Stimulated activated CD8-positive, alpha-beta memory T cell treated with anti-CD3 and anti-CD28 coated beads, Interleukin-15, amount 100 ng/mL, for 48 hours (primary cell): ENCODE measurements around the gene GALNT18.

ENCODE experiments used
- DNase-seq, 2 donors: peaks; one replicate each; pipeline ENCODE4 v3.0.0-alpha.2; 2020; ENCODE audit warnings: low read depth in 2 of 2

Gene GALNT18

GRCh38 chr11:11587122-11587521, 34.7 kb downstream of the GALNT18 start:
- DNase-seq = no peak

- DNase-seq = no peak
Measured at GRCh38 chr11:11586465-11586864, 35.3 kb downstream of the GALNT18 start.

- no peak for DNase-seq
Measured at GRCh38 chr11:11584937-11585336, 36.9 kb downstream of the GALNT18 start.

GRCh38 chr11:11584530-11584810, 37.3 kb downstream of the GALNT18 start:
- DNase-seq = no peak

- no peak for DNase-seq
Measured at GRCh38 chr11:11583801-11584529, 37.8 kb downstream of the GALNT18 start.

- DNase-seq = no peak
Measured at GRCh38 chr11:11582011-11582701, 39.6 kb downstream of the GALNT18 start.

GRCh38 chr11:11581481-11581880, 40.3 kb downstream of the GALNT18 start:
- DNase-seq = no peak

- no peak for DNase-seq
Measured at GRCh38 chr11:11580841-11581411, 40.9 kb downstream of the GALNT18 start.

- no peak for DNase-seq
Measured at GRCh38 chr11:11580012-11580411, 41.8 kb downstream of the GALNT18 start.

GRCh38 chr11:11579012-11579988, 42.5 kb downstream of the GALNT18 start:
- DNase-seq = no peak

- no peak for DNase-seq
Measured at GRCh38 chr11:11577932-11578911, 43.6 kb downstream of the GALNT18 start.

GRCh38 chr11:11577251-11577855, 44.5 kb downstream of the GALNT18 start:
- no peak for DNase-seq

- DNase-seq = no peak
Measured at GRCh38 chr11:11574373-11575287, 47.2 kb downstream of the GALNT18 start.

- DNase-seq = no peak
Measured at GRCh38 chr11:11572386-11572785, 49.4 kb downstream of the GALNT18 start.

- DNase-seq = no peak
Measured at GRCh38 chr11:11571893-11572292, 49.9 kb downstream of the GALNT18 start.

- DNase-seq = no peak
Measured at GRCh38 chr11:11570823-11571222, 51.0 kb downstream of the GALNT18 start.

- no peak for DNase-seq
Measured at GRCh38 chr11:11569936-11570491, 51.8 kb downstream of the GALNT18 start.

- no peak for DNase-seq
Measured at GRCh38 chr11:11568651-11569229, 53.1 kb downstream of the GALNT18 start.
